A549 (cell line): Measurements from ENCODE around the gene RNU2-1. TPM values are rescaled to one million over a fixed set of nuclear protein-coding genes. Genes with fewer than 3 reads are reported as not detected.
A peak's percentile ranks its signal among the peaks of the same experiment; 100 is the strongest.
"Not testable (repeated sequence)": the region's sequence is repeated elsewhere in the genome, so short reads cannot be mapped to it uniquely, and the experiment has no call there.

Experiments used
- ATAC-seq, 2 experiments: fragments of 200-7000 bp in 1 of 2; fragments of >200 bp in 1 of 2; cut with Nextera tagmentation in 1 of 2; cut with Tn5 transposase in 1 of 2; 3 replicates each; pipeline versions ENCODE4 v1.8.0 to v1.9.1; 2018 to 2020; ENCODE audit warnings: mild to moderate bottlenecking in 1 of 2, moderate library complexity in 1 of 2
- CTCF ChIA-PET: fragments of 300-600 bp; sonication (Branson Sonifier 250); formaldehyde crosslinking; extraction: SDS; loops from one replicate; lab custom pipeline; 2021; ENCODE audit warnings: antibody characterized with exemption, inconsistent platforms; lab: Yijun Ruan, JAX
- POLR2A ChIA-PET: fragments of 350-600 bp; formaldehyde crosslinking; extraction: SDS; loops from one replicate; lab custom pipeline; 2021; ENCODE audit warnings: antibody characterized with exemption, inconsistent platforms; lab: Yijun Ruan, JAX
- DNase-seq, 2 experiments: peaks; one replicate each; pipeline versions ENCODE4 v3.0.0 to v3.0.0-alpha.2; 2011 to 2016; ENCODE audit warnings: low read depth in 1 of 2, low spot score in 1 of 2
- FAIRE-seq: peaks from 2 replicates; lab custom pipeline; 2011; peaks lifted over from hg19 to GRCh38; lab: Jason Lieb, UNC
- H3K27ac ChIP-seq, 2 experiments: fragments of >200 bp; sonication (Bioruptor Twin); formaldehyde crosslinking; 3 replicates each; pipeline ENCODE4 v1.5.1; 2016 to 2017
- H3K4me1 ChIP-seq: fragments of >200 bp; sonication (Bioruptor Twin); formaldehyde crosslinking; 3 replicates; pipeline ENCODE4 v1.6.1; 2016
- H3K4me2 ChIP-seq: fragments of >200 bp; sonication (Bioruptor Twin); formaldehyde crosslinking; 3 replicates; pipeline ENCODE4 v1.6.1; 2016
- H3K4me3 ChIP-seq: fragments of >200 bp; sonication (Bioruptor Twin); formaldehyde crosslinking; 3 replicates; pipeline ENCODE4 v1.5.1; 2016
- H3K9me3 ChIP-seq: fragments of >200 bp; sonication (Bioruptor Twin); formaldehyde crosslinking; 3 replicates; pipeline ENCODE4 v1.6.1; 2016
- BCL3 ChIP-seq: fragments of >200 bp; sonication (Bioruptor Twin); formaldehyde crosslinking; IDR thresholded peaks from 3 replicates; pipeline ENCODE4 v1.6.1; 2016
- CEBPB ChIP-seq, 2 experiments: fragments of >200 bp in 1 of 2; sonication (Bioruptor Twin) in 1 of 2; formaldehyde crosslinking in 1 of 2; IDR thresholded peaks; 2 replicates each; pipeline ENCODE4 v1.6.1; 2012 to 2016
- CHD2 ChIP-seq: fragments of 150-350 bp; IDR thresholded peaks from 2 replicates; pipeline ENCODE4 v1.6.1; 2014; ENCODE audit warnings: low read length; ENCODE audit not compliant: partially characterized antibody
- E2F6 ChIP-seq: IDR thresholded peaks from 2 replicates; pipeline ENCODE4 v1.6.1; 2012; ENCODE audit warnings: low read depth, borderline replicate concordance
- ESRRA ChIP-seq: fragments of 150-350 bp; IDR thresholded peaks from 2 replicates; pipeline ENCODE4 v1.6.1; 2014; ENCODE audit warnings: mild to moderate bottlenecking, low read length, borderline replicate concordance
- FOSL2 ChIP-seq, 2 experiments: fragments of 450-650 bp in 1 of 2; fragments of >200 bp in 1 of 2; sonication (Bioruptor Twin) in 1 of 2; formaldehyde crosslinking; IDR thresholded peaks; 2 replicates each; pipeline versions ENCODE4 v1.5.0 to v1.6.1; 2016 to 2020; ENCODE audit warnings: mild to moderate bottlenecking in 1 of 2, moderate library complexity in 1 of 2
- GATA3 ChIP-seq: IDR thresholded peaks from 2 replicates; pipeline ENCODE4 v1.6.1; 2012; ENCODE audit warnings: borderline replicate concordance
- HEYL ChIP-seq: fragments of 250-450 bp; sonication (Bioruptor Pico); IDR thresholded peaks from 2 replicates; pipeline ENCODE4 v1.8.0; 2021; ENCODE audit warnings: mild to moderate bottlenecking, moderate library complexity
- HOXB13 ChIP-seq: fragments of 250-450 bp; sonication (Bioruptor Pico); IDR thresholded peaks from 2 replicates; pipeline ENCODE4 v1.5.0; 2020; ENCODE audit warnings: low read depth, mild to moderate bottlenecking, moderate library complexity
- JUNB ChIP-seq: fragments of >200 bp; sonication (Bioruptor Twin); formaldehyde crosslinking; IDR thresholded peaks from 2 replicates; pipeline ENCODE4 v1.6.1; 2016
- KDM1A ChIP-seq: fragments of 200-600 bp; sonication (generic); IDR thresholded peaks from 2 replicates; pipeline ENCODE4 v1.6.1; 2016; ENCODE audit warnings: low read depth, mild to moderate bottlenecking
- KDM5A ChIP-seq: fragments of 200-600 bp; sonication (generic); IDR thresholded peaks from 2 replicates; pipeline ENCODE4 v1.6.1; 2016; ENCODE audit warnings: antibody characterized with exemption, mild to moderate bottlenecking
- MAX ChIP-seq: IDR thresholded peaks from 2 replicates; pipeline ENCODE4 v1.6.1; 2012
- MAZ ChIP-seq: fragments of 150-350 bp; IDR thresholded peaks from 2 replicates; pipeline ENCODE4 v1.6.1; 2014; ENCODE audit warnings: antibody characterized with exemption, low read depth, low read length, borderline replicate concordance
- POLR2AphosphoS2 ChIP-seq: conservative IDR thresholded peaks from 2 replicates; pipeline ENCODE4 v1.6.1; 2012; ENCODE audit warnings: low read length, improper control_type of control experiment, inconsistent platforms
- RARB ChIP-seq: fragments of 250-450 bp; sonication (Bioruptor Pico); IDR thresholded peaks from 2 replicates; pipeline ENCODE4 v1.8.0; 2021; ENCODE audit warnings: mild to moderate bottlenecking, moderate library complexity
- RFX5 ChIP-seq: fragments of 450-650 bp; IDR thresholded peaks from 2 replicates; pipeline ENCODE4 v1.7.1; 2014; ENCODE audit warnings: antibody characterized with exemption, mild to moderate bottlenecking, moderate library complexity
- RNF2 ChIP-seq: fragments of 200-600 bp; sonication (generic); IDR thresholded peaks from 2 replicates; pipeline ENCODE4 v1.6.1; 2016; ENCODE audit warnings: low read depth, mild to moderate bottlenecking, antibody characterized with exemption, moderate library complexity, borderline replicate concordance
- ZNF302 ChIP-seq: fragments of 250-450 bp; sonication (Bioruptor Pico); IDR thresholded peaks from 2 replicates; pipeline ENCODE4 v1.9.0; 2021; ENCODE audit warnings: inconsistent platforms, mild to moderate bottlenecking, moderate library complexity
- WGBS: methylation state at CpG from one replicate; pipeline ENCODE4 v1.1.6; 2017; ENCODE audit errors: missing lambda C conversion rate; 5-methylcytosine and 5-hydroxymethylcytosine counted together
- polyA plus RNA-seq, 4 experiments: library from polyadenylated mRNA; depleted of rRNA in 3 of 4; stranded (reverse); fragments of >200 nt; fragmentation: RNase III in 1 of 4; extraction: RNeasy Plus Mini Kit Qiagen cat#74134 plus additional on column Dnase treatment in 1 of 4; gene quantifications; 2 replicates in 3 of 4; 3 replicates in 1 of 4; pipeline ENCODE4 v1.2.3, GENCODE V29; 2011 to 2017
- TF ChIP-seq, protein P1 (sequence below): fragments of 450-650 bp; IDR thresholded peaks from 2 replicates; pipeline ENCODE4 v1.6.1; 2014; ENCODE audit warnings: antibody characterized with exemption

RNU2-1 gene
- polyA plus RNA-seq, 2 of the 4 experiments (the other 2 are of a cell fraction): not detected

DNA sequence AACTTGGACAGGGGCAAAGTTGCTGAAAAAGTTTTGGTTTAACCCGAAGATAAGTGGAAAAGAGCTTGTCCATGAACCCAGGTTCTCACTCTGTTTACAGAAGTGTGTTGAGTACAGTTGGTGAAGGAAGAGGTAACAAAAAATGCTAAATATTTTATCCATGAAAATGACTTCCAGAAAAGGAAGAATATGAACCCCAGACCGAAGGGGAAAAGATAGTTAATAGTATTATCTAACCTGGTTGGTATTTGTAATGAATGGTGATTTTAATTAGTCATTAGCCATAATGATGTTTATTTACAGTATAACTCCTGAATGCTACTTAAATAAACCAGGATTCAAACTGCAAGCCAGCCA, 22.7 kb downstream of the RNU2-1 start:
- CTCF ChIA-PET: interaction anchor here (0.6 to 2.8 kb wide), 12 partner anchors 11 to 179 kb away, joined by 3 to 12 read pairs (median 3); no protein-coding TSS in a partner anchor
- FAIRE-seq: no peak
- POLR2A ChIA-PET: interaction anchor here (0.7 to 5.2 kb wide), 9 partner anchors 9 to 150 kb away, joined by 3 to 52 read pairs (median 4); partner anchors contain the start of gene NBR1

GRCh38 chr17:43210576-43210975, 23.2 kb downstream of the RNU2-1 start:
- ATAC-seq (no peak), DNase-seq (no peak)
- H3K27ac ChIP-seq: peak overlapping the region; percentile 75 to 84; a peak in 4 of 6 replicates
- no peaks in the 10 kb centered on the region for H3K9me3 ChIP-seq
- TF ChIP-seq CEBPB (IDR thresholded peaks at IDR 0.05) (peak; percentile 17 to 54; a peak in 2 of 4 replicates), MAX (no peak)
- TF ChIP-seq, protein P1, sequence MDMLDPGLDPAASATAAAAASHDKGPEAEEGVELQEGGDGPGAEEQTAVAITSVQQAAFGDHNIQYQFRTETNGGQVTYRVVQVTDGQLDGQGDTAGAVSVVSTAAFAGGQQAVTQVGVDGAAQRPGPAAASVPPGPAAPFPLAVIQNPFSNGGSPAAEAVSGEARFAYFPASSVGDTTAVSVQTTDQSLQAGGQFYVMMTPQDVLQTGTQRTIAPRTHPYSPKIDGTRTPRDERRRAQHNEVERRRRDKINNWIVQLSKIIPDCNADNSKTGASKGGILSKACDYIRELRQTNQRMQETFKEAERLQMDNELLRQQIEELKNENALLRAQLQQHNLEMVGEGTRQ: no peak
- TF ChIP-seq, all 56 proteins: peak for 1
- 80% methylated on average over 3 of the region's 3 CpGs for WGBS
- H3K4me1 ChIP-seq: peaks cover 14% of the 10 kb centered on the region
- peak overlapping the region; percentile 78 for H3K4me2 ChIP-seq
- ChIA-PET CTCF (interaction anchor here (0.8 to 2.8 kb wide), 6 partner anchors 11 to 178 kb away, joined by 3 to 12 read pairs (median 3); no protein-coding TSS in a partner anchor), POLR2A (interaction anchor here (5.2 kb wide), 1 partner anchor 105 kb away, joined by 52 read pairs; no protein-coding TSS in a partner anchor)
- peak; percentile 13 for FAIRE-seq
- peak overlapping the region; percentile 51; the same call in 1 of the 3 replicates for H3K4me3 ChIP-seq

More for the DNA sequence above, 22.7 kb downstream of the RNU2-1 start:
- no peak for DNase-seq
- H3K4me2 ChIP-seq: peak overlapping the region; percentile 78
- 36% methylated on average over 2 of the region's 2 CpGs for WGBS
- peaks cover 14% of the 10 kb centered on the region for H3K4me1 ChIP-seq
- peak overlapping the region; percentile 75 to 84 for H3K27ac ChIP-seq
- no peak for ATAC-seq
- no peak for TF ChIP-seq CHD2
- no peak for TF ChIP-seq JUNB
- no peak for TF ChIP-seq RARB (CRISPR knock-in tag)
- TF ChIP-seq E2F6: no peak
- no peak for TF ChIP-seq POLR2AphosphoS2
- no peak for TF ChIP-seq KDM1A
- TF ChIP-seq BCL3: no peak
- no peak for TF ChIP-seq ESRRA
- no peak for TF ChIP-seq RFX5
- no peaks in the 10 kb centered on the region for H3K9me3 ChIP-seq
- peak overlapping the region; percentile 51 for H3K4me3 ChIP-seq

DNA sequence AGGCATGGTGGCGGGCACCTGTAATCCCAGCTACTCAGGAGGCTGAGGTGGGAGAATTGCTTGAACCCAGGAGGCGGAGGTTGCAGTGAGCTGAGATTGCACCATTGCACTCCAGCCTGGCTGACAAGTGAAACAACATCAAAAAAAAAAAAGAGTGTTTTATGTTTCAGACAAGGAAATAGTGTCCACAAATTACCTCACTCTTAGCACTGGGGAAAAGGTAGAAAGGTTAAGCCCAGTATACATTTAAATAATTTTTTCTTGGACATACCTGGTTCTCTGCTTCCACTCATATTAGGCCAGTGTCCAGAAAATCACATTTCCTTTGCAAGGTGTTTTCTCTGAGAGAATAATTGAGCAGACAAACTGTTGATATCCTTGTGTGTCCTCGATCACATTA, 30.8 kb downstream of the RNU2-1 start:
- DNase-seq, H3K4me1 ChIP-seq, ATAC-seq, H3K9me3 ChIP-seq, H3K4me3 ChIP-seq, FAIRE-seq, H3K4me2 ChIP-seq, H3K27ac ChIP-seq: not testable (repeated sequence)
- ChIA-PET POLR2A (interaction anchor here (0.9 kb wide), 1 partner anchor 113 kb away, joined by 6 read pairs; no protein-coding TSS in a partner anchor), CTCF (interaction anchor here (1.1 to 3.2 kb wide), 5 partner anchors 10 to 179 kb away, joined by 3 to 8 read pairs (median 7); no protein-coding TSS in a partner anchor)
- WGBS: 89% methylated on average over 3 of the region's 3 CpGs

GRCh38 chr17:43200127-43200526, 33.6 kb downstream of the RNU2-1 start:
- ChIA-PET CTCF (interaction anchor here (0.6 to 3.2 kb wide), 7 partner anchors 9 to 112 kb away, joined by 3 to 12 read pairs (median 4); partner anchors contain the start of gene TMEM106A), POLR2A (interaction anchor here (1.2 to 2.5 kb wide), 3 partner anchors 12 to 116 kb away, joined by 3 to 11 read pairs (median 9); partner anchors contain the start of gene TMEM106A)
- 92% methylated on average over 4 of the region's 4 CpGs for WGBS

More at GRCh38 chr17:43200127-43200526, 33.6 kb downstream of the RNU2-1 start:
- H3K27ac ChIP-seq: no peak overlapping the region
- H3K4me1 ChIP-seq: no peaks in the 10 kb centered on the region
- no peak overlapping the region for H3K4me2 ChIP-seq
- TF ChIP-seq GATA3: no peak
- TF ChIP-seq KDM5A: no peak
- TF ChIP-seq RARB (CRISPR knock-in tag): no peak
- no peak for TF ChIP-seq FOSL2 (IDR thresholded peaks at IDR 0.05)
- no peak for TF ChIP-seq FOSL2 (CRISPR knock-in tag; IDR thresholded peaks at IDR 0.05)
- TF ChIP-seq CHD2: no peak
- TF ChIP-seq HEYL (CRISPR knock-in tag): no peak
- TF ChIP-seq CEBPB (IDR thresholded peaks at IDR 0.05): no peak
- no peak for TF ChIP-seq MAZ
- no peak for TF ChIP-seq HOXB13 (CRISPR knock-in tag)
- TF ChIP-seq RNF2: no peak
- TF ChIP-seq ZNF302: no peak
- FAIRE-seq (no peak), DNase-seq (no peak), ATAC-seq (peak in 1 of 2 experiments; percentile 59; a peak in 3 of 6 replicates)
- H3K9me3 ChIP-seq: no peaks in the 10 kb centered on the region
- H3K4me3 ChIP-seq: no peak overlapping the region
